Measurements from ENCODE around the gene GRB14.

DNA sequence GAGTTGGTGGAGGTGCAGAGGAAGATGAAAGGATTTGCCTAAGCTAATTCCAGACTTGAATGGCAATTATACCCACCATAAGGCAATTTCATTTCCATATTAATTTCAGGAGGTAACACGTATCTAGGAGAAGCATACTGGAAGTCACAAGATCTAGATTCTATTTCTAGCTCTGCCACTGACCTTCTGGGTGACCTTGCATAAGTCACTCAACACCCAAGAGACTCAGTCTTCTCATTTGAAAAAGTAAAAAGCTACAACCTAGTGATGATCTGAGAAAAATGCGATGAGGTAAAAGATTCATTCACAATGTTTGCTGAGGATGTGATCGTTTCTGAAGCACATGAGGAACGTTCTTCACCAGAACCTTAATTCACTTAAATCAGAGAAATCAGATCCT is 55.9 kb downstream of the GRB14 start:
- TF ChIP-seq ZSCAN25 (CRISPR knock-in tag; IDR thresholded peaks at IDR 0.05) (no peak), FIP1L1 (IDR thresholded peaks at IDR 0.05; ENCODE audit: borderline replicate concordance, insufficient read depth, low read depth, low read length) (no peak), ZNF768 (CRISPR knock-in tag; IDR thresholded peaks at IDR 0.05) (no peak), ZNF460 (CRISPR knock-in tag; IDR thresholded peaks at IDR 0.05; ENCODE audit: borderline replicate concordance) (no peak), ZFP36 (IDR thresholded peaks at IDR 0.05; ENCODE audit: borderline replicate concordance, low read depth, low read length, partially characterized antibody) (no peak), ZNF136 (CRISPR knock-in tag; IDR thresholded peaks at IDR 0.05; ENCODE audit: low read depth) (no peak), HNRNPH1 (optimal IDR thresholded peaks at IDR 0.05; ENCODE audit: low read depth, low read length) (no peak), SRF (IDR thresholded peaks at IDR 0.05; ENCODE audit: low read depth, low read length) (no peak), HMGA1 (CRISPR knock-in tag; conservative IDR thresholded peaks at IDR 0.05) (no peak), HOXA5 (CRISPR knock-in tag; IDR thresholded peaks at IDR 0.05) (no peak), BHLHE40 (IDR thresholded peaks at IDR 0.05; ENCODE audit: low read length) (no peak)
- TF ChIP-seq, protein P1, sequence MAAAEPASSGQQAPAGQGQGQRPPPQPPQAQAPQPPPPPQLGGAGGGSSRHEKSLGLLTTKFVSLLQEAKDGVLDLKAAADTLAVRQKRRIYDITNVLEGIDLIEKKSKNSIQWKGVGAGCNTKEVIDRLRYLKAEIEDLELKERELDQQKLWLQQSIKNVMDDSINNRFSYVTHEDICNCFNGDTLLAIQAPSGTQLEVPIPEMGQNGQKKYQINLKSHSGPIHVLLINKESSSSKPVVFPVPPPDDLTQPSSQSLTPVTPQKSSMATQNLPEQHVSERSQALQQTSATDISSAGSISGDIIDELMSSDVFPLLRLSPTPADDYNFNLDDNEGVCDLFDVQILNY (CRISPR knock-in tag; conservative IDR thresholded peaks at IDR 0.05) = no peak
- TF ChIP-seq, protein P2, sequence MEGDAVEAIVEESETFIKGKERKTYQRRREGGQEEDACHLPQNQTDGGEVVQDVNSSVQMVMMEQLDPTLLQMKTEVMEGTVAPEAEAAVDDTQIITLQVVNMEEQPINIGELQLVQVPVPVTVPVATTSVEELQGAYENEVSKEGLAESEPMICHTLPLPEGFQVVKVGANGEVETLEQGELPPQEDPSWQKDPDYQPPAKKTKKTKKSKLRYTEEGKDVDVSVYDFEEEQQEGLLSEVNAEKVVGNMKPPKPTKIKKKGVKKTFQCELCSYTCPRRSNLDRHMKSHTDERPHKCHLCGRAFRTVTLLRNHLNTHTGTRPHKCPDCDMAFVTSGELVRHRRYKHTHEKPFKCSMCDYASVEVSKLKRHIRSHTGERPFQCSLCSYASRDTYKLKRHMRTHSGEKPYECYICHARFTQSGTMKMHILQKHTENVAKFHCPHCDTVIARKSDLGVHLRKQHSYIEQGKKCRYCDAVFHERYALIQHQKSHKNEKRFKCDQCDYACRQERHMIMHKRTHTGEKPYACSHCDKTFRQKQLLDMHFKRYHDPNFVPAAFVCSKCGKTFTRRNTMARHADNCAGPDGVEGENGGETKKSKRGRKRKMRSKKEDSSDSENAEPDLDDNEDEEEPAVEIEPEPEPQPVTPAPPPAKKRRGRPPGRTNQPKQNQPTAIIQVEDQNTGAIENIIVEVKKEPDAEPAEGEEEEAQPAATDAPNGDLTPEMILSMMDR (CRISPR knock-in tag; IDR thresholded peaks at IDR 0.05) = no peak
- TF ChIP-seq, protein P3, sequence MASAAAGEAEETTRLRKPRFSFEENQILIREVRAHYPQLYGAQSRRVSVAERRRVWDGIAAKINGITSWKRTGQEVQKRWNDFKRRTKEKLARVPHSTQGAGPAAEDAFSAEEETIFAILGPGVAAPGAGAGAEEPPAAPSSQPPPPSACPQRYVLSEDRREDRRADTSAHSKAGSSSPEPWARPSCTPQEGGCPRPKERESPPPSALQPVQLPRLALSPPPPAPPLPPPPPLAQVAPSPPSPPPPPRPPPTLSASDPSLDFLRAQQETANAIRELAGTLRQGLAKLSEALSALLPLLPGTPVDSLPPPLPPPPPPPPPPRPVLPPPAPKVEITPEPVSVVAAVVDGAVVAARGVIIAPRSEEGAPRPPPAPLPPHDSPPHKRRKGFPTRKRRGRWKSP (CRISPR knock-in tag; IDR thresholded peaks at IDR 0.05) = no peak
